Subcutaneous abdominal adipose tissue (tissue), 5 donors: ENCODE measurements around the gene USP27X.

Source experiments
- H3K27ac ChIP-seq: one replicate; pipeline ENCODE4 v1.7.0; 2013; ENCODE audit warnings: low read depth, mild to moderate bottlenecking, inconsistent platforms, low read length, moderate library complexity
- H3K27me3 ChIP-seq, 5 donors: one replicate each; pipeline ENCODE4 v1.7.0; 2013; ENCODE audit warnings: low read length in 5 of 5, inconsistent platforms in 1 of 5; ENCODE audit not compliant: control insufficient read depth in 5 of 5, insufficient read depth in 4 of 5
- H3K36me3 ChIP-seq, 5 donors: one replicate each; pipeline ENCODE4 v1.7.0; 2013; ENCODE audit warnings: low read length in 5 of 5; ENCODE audit not compliant: control insufficient read depth in 5 of 5, insufficient read depth in 5 of 5
- H3K4me1 ChIP-seq, 5 donors: one replicate each; pipeline ENCODE4 v1.7.0; 2013; ENCODE audit warnings: low read length in 5 of 5, mild to moderate bottlenecking in 3 of 5, moderate library complexity in 1 of 5; ENCODE audit not compliant: control insufficient read depth in 5 of 5, insufficient read depth in 5 of 5
- H3K4me3 ChIP-seq, 5 donors: one replicate each; pipeline ENCODE4 v1.7.0; 2013; ENCODE audit warnings: low read length in 5 of 5, low read depth in 1 of 5
- H3K9ac ChIP-seq, 5 donors: one replicate each; pipeline ENCODE4 v1.7.0; 2013; ENCODE audit warnings: low read length in 5 of 5, mild to moderate bottlenecking in 4 of 5, moderate library complexity in 3 of 5
- H3K9me3 ChIP-seq, 5 donors: one replicate each; pipeline ENCODE4 v1.7.0; 2013; ENCODE audit warnings: low read length in 5 of 5; ENCODE audit not compliant: control insufficient read depth in 5 of 5
- donor health status: healthy.
- donor health status: healthy.
- donor health status: healthy.
- donor health status: healthy.
- donor health status: healthy.

USP27X gene

DNA sequence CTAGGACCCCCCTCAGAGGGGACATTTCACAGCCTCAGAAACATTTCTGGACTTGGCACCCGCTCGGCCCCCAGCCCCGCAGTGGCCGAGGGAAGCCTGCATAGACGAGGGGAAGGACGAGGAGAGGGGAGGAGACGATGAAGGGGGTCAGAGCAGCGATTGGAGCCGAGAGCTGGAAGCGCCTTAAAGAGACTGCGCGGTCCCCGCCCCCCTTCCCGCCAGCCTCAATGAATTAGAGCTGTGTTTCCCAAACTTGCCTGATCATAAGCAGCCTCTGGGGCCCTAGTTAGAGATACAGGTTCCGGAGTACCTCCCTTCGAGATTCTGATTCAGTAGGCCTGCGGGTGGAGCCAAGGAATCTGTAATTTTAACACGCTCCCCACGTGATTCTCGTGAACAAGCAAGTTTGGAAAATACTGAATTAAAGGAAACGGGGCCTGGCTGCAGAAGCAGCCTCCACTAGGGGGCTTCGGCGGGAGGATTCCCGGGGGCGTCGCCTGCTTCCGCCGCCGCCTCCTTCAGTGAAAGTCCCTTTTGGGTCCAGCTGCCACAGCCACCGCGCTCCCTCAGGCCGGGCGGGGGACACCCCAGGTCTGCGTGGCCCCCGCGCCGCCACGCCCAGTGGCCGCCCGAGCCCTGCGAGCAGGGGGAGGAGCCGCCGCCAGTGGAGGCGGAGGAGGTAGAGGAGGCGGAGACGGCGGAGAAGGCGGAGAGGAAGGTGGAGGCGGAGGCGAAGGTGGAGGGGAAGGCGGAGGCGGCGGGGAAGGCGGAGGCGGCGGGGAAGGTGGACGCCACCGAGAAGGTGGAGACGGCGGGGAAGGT lies at the start of gene USP27X:
USP27X (plus strand) TSS at position 651 of the 822 bp plus-strand sequence. CDS start 824 bp downstream, outside the sequence.
- no peaks in the 10 kb centered on the region for H3K9me3 ChIP-seq
- H3K4me3 ChIP-seq: peak within 1 kb of the TSS; percentile 52 to 69 (median 61)
- no peaks in the 10 kb centered on the region for H3K36me3 ChIP-seq
- H3K9ac ChIP-seq: peak within 1 kb of the TSS; percentile 13 to 73 (median 55)
- peaks cover 0 to 8% (median 5%) of the 10 kb centered on the region in 5 donors for H3K27me3 ChIP-seq
- peak within 1 kb of the TSS; percentile 67 for H3K27ac ChIP-seq
- H3K4me1 ChIP-seq: peaks cover 0 to 24% (median 13%) of the 10 kb centered on the region in 5 donors

DNA sequence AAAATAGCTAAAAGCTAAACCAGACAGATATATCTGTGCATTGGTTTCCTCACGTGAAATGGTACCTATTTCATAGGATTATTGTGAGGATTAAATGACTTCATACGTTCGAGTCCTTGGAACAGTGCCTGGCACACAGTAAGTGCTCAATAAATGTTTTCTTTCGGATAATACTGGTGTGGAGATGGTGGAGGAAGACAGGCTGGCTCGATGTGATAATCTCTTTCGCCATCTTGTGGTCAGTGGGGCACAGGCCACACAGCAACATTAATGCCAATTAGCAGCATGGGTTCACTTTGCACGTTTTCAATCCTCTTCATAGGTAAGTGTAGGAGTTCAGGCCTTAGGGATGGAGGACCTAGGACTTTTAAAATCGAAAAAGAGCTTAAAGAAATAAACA lies 40.9 kb upstream of the USP27X start:
- Histone ChIP-seq H3K27ac (no peak overlapping the region), H3K9ac (no peak overlapping the region), H3K4me1 (no peaks in the 10 kb centered on the region), H3K27me3 (peaks cover 0 to 21% (median 4%) of the 10 kb centered on the region in 5 donors), H3K4me3 (no peak overlapping the region), H3K36me3 (no peaks in the 10 kb centered on the region), H3K9me3 (no peaks in the 10 kb centered on the region)

DNA sequence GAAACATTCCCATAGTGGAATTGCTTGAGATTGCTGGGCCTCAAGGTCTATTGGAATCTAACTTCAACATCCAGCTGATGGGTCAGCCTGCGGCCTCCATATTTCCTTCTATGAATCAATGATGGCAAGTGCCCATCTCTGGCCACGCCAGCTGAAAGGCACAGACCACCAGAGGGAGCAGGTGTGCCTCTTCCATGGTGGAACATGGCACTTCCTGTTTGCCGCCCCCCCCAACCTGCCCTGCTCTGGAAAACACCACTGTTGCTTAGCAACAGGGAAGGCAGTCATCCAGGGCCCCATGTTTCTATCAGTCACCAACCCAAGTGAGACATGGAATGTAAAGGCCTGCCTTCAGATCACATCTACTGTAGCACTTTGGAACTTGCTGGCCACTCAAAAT lies 38.6 kb upstream of the USP27X start:
- Histone ChIP-seq H3K9me3 (no peaks in the 10 kb centered on the region), H3K36me3 (no peaks in the 10 kb centered on the region), H3K27ac (no peak overlapping the region), H3K9ac (no peak overlapping the region), H3K27me3 (peaks cover 4 to 26% (median 9%) of the 10 kb centered on the region in 5 donors), H3K4me1 (no peaks in the 10 kb centered on the region), H3K4me3 (no peak overlapping the region)

DNA sequence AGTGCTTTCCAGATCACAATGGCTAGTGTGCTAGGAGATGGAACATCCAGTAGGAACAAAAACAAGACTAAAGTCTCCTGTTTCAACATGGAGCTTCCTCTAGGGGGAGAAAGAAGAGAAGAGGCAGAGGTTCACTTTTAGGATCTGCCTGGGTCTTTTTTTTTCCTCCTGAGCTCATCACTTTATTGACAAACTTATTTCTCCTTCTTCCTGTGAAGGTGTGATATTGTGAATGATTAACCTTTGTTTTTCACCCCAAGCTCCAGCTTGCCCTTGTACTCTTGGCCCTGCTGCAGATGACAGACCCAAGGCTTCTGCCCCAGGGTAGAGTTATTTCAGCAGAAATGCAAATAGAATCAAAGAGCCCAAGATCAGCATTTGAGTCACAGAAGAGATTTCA lies 36.7 kb upstream of the USP27X start:
- Histone ChIP-seq H3K27me3 (peaks cover 0 to 17% (median 9%) of the 10 kb centered on the region in 5 donors), H3K4me1 (no peaks in the 10 kb centered on the region), H3K9ac (no peak overlapping the region), H3K4me3 (no peak overlapping the region), H3K9me3 (no peaks in the 10 kb centered on the region), H3K36me3 (no peaks in the 10 kb centered on the region), H3K27ac (no peak overlapping the region)

DNA sequence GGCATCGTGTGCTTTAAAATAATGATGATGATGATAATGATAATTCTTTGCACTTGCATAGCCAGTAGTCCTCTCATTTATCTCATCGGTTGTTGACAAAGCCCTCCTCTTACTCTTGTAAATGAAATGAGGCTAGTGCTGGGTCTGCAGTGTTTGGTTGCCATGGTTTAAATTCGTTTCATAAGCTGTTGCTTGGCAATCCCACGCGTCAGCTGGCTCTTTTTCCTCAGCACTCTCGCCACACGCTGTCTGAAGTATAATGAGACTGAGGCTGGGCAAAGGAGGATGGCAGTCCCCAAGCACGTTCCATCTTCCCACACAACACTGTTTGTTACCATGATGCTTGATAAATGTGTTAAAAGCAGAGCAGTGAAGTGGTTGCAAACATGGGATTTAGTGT lies 34.7 kb upstream of the USP27X start:
- Histone ChIP-seq H3K4me1 (no peaks in the 10 kb centered on the region), H3K27ac (no peak overlapping the region), H3K9ac (no peak overlapping the region), H3K27me3 (peaks cover 3 to 17% (median 11%) of the 10 kb centered on the region in 5 donors), H3K4me3 (no peak overlapping the region), H3K9me3 (peaks cover 0 to 2% (median 0%) of the 10 kb centered on the region in 5 donors), H3K36me3 (no peaks in the 10 kb centered on the region)

DNA sequence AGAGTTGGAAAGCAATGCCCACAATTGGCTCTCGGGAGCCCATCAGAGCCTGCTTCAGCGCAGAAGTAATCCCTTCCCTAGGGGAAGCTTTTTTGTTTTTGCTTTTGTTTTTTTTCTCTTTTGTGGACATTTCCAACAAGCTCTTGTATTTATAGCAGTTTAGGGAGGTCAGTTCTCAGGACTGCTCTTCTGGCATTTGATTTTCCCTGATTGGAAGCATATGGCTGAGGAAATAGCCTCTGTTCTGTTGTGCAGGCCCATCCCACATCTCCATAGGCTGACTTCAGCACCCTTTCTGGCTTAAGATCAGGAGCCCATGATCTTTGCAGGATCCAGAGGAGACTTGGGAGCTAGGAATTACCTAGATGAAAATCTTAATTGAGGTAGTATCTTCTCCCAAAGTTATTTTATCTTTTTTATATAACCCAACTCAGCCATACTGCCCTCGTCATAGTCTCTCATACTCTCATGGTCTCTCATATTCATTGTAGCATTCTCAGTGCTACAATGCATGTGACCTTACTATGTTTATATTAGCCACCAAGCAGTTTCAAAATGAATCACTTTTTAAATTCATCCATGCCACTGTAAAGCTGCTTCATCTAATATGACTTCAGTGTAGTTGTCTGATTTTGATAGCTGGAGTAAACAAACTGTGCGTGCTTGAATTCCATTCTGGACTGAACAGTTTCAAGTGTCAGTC lies 33.4 kb upstream of the USP27X start:
- no peaks in the 10 kb centered on the region for H3K4me1 ChIP-seq
- no peak overlapping the region for H3K27ac ChIP-seq
- peaks cover 0 to 2% (median 0%) of the 10 kb centered on the region in 5 donors for H3K9me3 ChIP-seq
- no peaks in the 10 kb centered on the region for H3K36me3 ChIP-seq
- H3K27me3 ChIP-seq: peaks cover 3 to 17% (median 11%) of the 10 kb centered on the region in 5 donors
- H3K9ac ChIP-seq: no peak overlapping the region
- H3K4me3 ChIP-seq: no peak overlapping the region

DNA sequence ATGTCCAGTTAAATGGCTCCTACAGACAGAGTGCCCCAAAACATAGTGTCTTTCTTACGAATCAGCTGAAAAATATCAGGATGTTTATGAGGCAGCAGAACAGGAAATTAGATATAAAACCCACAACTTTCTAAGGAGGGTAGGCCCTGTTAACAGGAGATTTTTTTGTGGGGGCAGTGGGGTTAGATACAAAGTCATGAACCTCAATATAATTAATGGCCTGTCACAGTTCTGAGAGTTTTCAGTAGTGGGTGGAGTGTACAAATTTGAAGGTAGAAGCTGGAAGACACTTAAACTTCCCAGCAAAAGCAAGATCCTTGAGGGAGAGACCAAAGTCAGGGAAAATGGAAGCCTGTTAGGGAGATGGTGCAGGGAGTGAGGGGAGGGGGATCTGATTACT lies 32.8 kb upstream of the USP27X start:
- no peaks in the 10 kb centered on the region for H3K4me1 ChIP-seq
- H3K9ac ChIP-seq: no peak overlapping the region
- peaks cover 3 to 17% (median 11%) of the 10 kb centered on the region in 5 donors for H3K27me3 ChIP-seq
- no peak overlapping the region for H3K27ac ChIP-seq
- no peak overlapping the region for H3K4me3 ChIP-seq
- no peaks in the 10 kb centered on the region for H3K36me3 ChIP-seq
- H3K9me3 ChIP-seq: peaks cover 0 to 2% (median 0%) of the 10 kb centered on the region in 5 donors

DNA sequence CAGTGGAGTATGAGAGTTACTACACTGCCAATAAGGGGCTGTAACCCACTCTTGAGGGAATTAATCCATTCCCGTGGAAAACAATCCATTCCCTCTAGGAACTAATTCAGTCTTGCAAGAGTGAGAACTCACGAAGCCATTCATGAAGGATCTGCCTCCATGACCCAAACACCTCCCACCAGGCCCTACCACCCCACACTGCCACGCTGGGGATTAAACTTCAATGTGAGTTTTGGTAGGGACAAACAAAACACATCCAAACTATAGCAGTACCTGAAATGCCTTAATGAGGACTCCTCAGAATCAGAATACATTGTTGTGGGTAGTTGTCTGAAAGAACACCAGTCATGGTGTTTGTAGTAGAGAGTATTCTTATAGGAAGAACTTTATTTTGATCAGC lies 31.0 kb upstream of the USP27X start:
- H3K9ac ChIP-seq: no peak overlapping the region
- H3K27ac ChIP-seq: no peak overlapping the region
- H3K4me3 ChIP-seq: no peak overlapping the region
- H3K4me1 ChIP-seq: no peaks in the 10 kb centered on the region
- H3K9me3 ChIP-seq: peaks cover 0 to 2% (median 0%) of the 10 kb centered on the region in 5 donors
- H3K27me3 ChIP-seq: peaks cover 3 to 17% (median 11%) of the 10 kb centered on the region in 5 donors
- H3K36me3 ChIP-seq: no peaks in the 10 kb centered on the region

DNA sequence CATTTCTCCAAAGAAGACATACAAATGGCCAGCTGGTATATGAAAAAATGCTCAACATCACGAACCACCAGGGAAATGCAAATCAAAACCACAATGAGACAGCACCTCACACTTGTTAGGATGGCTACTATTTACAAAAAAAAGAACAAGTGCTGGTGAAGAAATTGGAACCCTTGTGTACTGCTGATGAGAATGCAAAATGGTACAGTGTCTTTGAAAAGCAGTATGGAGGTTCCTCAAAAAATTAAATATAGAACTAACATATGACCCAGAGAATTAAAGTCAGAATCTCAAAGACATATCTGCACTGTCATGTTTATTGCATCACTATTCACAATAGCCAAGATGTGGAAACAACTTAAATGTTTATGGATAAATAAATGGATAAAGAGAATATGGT lies 29.3 kb upstream of the USP27X start:
- no peaks in the 10 kb centered on the region for H3K36me3 ChIP-seq
- H3K9me3 ChIP-seq: peaks cover 0 to 5% (median 0%) of the 10 kb centered on the region in 5 donors
- no peak overlapping the region for H3K9ac ChIP-seq
- H3K27me3 ChIP-seq: peaks cover 3 to 20% (median 13%) of the 10 kb centered on the region in 5 donors
- no peak overlapping the region for H3K27ac ChIP-seq
- no peak overlapping the region for H3K4me3 ChIP-seq
- H3K4me1 ChIP-seq: no peaks in the 10 kb centered on the region

DNA sequence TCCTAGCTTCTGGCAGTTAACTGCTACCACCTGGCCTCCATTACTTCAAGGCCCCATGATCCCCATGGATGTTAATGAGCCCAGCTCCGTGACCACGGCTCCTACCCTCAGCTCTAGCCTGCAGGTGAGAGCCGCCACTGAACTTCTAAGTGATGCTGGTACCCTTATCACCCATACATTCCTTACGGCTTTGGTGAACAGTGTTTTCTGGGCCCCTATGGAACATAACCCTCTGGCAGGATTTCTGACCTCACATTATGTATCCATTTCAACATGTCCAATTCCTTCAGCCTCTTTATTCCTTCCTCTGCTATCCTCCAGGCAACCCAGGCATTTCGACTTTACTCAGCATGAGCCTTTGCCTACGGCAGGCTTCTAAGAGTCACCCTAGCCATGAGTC lies 25.6 kb upstream of the USP27X start:
- no peaks in the 10 kb centered on the region for H3K36me3 ChIP-seq
- no peak overlapping the region for H3K4me3 ChIP-seq
- peaks cover 0 to 4% (median 0%) of the 10 kb centered on the region in 5 donors for H3K9me3 ChIP-seq
- H3K27ac ChIP-seq: no peak overlapping the region
- no peak overlapping the region for H3K9ac ChIP-seq
- peaks cover 2 to 12% (median 9%) of the 10 kb centered on the region in 5 donors for H3K27me3 ChIP-seq
- H3K4me1 ChIP-seq: no peaks in the 10 kb centered on the region
